ENCODE results near the gene RXRB.
A peak's percentile ranks its signal among the peaks of the same experiment; 100 is the strongest.

RXRB gene

DNA sequence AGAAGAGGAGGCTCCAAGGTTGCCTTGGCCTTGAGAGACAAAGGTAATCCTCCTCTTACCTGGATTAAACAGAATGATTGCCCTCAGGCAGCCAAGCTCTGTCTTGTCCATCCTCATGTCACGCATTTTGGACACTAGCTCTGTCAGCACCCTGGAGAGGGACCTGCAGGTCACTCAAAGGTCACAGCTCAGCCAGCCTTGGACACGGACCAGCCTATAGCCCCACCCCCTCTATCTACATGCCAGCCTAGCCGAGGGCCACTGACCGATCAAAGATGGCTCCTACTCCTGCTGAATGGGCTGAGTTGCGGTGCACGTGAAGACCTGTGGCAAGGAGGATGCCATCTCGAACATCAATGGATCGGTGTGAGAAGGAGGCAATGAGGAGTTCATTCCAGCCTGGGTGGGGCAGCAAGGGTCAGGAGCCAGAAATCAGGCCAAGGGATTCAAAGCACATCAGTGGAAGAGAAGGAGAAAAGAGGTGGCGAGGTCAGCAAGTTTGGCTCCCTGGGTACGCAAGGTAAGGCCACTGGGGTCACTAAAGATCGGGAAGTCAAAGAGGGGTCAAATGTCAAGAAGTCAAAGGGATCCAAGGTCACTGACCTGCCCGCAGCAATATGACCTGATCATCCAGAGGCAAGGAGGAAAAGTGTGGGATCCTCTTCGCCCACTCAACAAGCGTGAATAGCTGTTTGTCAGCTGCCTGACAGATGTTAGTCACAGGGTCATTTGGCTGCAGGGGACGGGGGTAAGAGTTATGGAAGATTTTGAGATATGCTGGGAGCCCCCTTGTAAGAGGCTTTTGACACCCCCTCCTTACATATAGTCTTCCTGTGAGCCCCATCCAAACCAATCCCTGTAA is 4.9 kb downstream of the RXRB start:
- DNase-seq, result no peak

DNA sequence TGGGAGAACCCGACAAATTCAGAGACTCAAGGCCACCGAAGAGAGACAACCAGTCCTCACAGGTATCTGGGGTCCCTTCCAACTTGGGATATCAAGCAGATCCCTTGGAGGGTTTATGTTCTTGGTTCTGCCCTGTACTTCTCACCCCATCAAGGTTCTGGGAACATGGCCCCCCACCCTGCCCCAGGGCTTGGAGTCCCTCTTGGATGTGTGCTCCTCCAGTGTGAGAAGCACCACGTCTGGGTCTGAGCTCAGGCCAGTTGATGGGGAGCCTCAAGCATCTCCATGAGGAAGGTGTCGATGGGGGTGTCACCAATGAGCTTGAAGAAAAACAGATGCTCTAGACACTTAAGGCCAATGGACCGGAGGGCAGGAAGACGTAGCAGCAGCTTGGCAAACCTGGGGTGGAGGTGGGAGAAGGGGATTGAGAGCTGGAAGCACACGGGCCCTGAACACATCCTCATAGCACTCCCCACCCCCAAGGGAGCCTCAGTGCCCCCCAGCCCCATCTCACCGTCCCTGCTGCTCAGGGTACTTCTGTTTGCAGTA is 6.0 kb downstream of the RXRB start:
- DNase-seq, result no peak

- no peak for DNase-seq
Observed at GRCh38 chr6:33193619-33194018, 6.8 kb downstream of the RXRB start.

GRCh38 chr6:33192671-33193602 is 7.5 kb downstream of the RXRB start:
- DNase-seq, result peak; percentile 51

GRCh38 chr6:33192105-33192646 is 8.3 kb downstream of the RXRB start, which contains the start of gene COL11A2:
Gene COL11A2 (minus strand): TSS chr6:33192467. CDS start chr6:33192240, 227 bp downstream.
- no peak for DNase-seq

GRCh38 chr6:33191383-33192104 is 8.9 kb downstream of the RXRB start:
- DNase-seq, result no peak

DNA sequence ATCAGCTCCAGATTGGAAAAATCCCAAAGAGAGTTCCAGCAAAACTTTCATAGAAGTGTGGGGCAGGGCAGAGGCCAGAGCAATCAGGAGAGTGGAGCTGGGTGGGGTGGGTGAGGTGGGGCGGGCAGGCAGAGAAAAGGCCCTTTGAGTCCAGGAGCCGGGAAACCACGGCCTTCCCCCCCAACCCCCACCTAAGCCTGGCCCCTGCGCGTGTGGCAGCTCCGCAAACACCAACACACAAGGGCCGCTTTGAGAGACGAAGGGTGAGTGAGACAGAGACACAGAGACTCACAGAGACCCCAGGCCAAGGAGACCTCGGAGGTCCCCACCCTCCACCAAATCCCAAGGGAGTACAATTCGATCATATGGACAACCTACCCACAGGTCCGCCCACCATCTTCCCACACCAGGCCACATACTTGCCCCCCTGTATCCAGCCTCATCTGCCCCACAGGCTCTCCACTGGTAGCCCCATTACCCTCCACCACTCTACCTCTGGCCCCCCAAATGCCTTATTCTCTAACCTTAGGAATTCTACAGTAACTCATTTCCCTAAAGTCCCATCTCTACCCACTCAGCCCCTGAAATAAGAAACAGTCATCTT is 9.9 kb downstream of the RXRB start:
- no peak for DNase-seq

DNA sequence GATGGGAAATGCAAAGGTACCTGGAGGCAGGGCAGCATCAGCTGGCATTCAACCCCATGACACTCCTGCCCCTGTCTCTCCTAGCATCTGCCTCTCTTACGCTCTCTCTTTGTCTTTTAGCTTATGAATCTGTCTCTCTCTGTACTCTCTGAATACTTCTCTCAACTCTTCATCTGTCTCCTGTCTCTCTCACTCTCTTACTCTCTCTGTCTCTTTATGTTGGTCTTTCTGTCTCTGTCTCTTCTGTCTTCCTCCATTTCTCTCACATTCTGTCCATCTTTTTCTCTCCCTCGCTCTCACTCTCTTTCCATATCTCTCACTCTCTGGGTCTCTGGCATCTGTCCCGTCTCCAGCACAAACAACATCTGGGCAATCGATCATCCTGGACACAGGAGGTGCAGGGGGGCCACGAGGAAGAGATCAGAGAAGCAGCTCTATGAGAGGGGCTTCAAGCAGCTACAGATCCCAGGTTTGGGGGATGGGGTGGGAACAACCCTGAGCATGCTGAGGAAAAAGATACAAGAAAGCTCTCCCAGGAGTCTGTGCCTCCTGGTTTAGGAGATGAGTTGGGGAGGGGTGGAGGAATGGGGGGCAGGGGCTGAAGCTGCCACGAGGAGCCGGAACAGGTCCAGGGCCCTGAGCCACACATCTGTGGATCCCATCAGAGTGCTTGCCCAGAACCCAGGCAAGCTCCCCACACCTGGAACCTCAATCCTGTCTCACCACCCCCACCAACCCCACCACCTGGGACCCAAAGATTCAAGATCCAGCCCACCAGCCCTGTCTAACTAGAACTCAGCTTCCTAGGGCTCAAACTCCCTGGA is 10.6 kb downstream of the RXRB start:
- no peak for DNase-seq

- DNase-seq, result no peak
Observed at GRCh38 chr6:33189164-33189563, 11.3 kb downstream of the RXRB start.

DNA sequence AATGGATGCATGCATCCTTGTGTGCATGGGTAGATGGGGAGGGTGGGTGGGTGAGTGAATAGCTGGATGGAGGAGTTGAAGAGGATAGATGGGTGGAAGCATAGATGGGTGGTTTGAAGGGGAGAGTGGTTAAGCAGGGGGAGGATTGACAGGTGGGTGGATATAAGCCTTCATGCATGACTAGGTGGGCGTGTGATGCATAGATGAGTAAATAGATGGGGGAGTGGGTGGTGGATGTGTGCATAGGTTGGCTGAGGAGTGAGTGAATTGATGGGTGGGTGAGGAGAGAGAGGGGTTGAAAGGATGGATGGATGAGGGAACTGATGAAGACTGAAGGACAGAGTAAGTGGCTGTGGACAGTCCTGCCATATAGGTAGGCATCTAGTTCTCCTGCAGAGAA is 12.7 kb downstream of the RXRB start:
- DNase-seq, result no peak

- no peak for DNase-seq
Observed at GRCh38 chr6:33185654-33186187, 14.7 kb downstream of the RXRB start.

GRCh38 chr6:33185190-33185589 is 15.3 kb downstream of the RXRB start:
- no peak for DNase-seq

DNA sequence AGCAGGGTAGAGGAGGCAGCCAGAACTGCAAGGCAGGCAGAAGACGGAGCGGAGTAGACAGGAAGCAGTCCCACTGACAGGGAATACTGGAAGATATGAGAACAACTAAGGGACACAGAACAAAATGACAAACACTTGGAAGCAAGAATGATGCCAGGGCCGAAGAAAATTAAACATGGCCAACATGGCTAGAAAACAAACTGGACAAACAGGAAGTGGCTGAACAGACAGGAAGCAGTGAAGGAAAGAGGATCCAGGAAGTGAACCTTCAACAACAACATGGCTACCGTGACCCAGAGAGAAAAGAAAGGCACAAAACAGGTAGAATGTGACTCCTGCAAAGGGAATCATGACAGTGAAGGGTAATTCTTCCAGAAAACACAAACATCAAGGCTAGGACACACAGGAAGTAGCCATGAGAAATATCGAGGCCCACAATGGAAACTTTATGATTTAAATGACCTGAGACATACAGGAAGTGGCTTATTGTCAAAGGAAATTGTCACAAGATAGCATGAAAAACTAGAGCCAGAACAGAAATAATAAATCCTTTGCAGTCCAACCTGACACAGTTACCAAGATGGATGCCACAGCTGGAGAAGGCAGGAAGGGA is 17.3 kb downstream of the RXRB start:
- no peak for DNase-seq

GRCh38 chr6:33181141-33181540 is 19.3 kb downstream of the RXRB start:
- DNase-seq, result no peak

DNA sequence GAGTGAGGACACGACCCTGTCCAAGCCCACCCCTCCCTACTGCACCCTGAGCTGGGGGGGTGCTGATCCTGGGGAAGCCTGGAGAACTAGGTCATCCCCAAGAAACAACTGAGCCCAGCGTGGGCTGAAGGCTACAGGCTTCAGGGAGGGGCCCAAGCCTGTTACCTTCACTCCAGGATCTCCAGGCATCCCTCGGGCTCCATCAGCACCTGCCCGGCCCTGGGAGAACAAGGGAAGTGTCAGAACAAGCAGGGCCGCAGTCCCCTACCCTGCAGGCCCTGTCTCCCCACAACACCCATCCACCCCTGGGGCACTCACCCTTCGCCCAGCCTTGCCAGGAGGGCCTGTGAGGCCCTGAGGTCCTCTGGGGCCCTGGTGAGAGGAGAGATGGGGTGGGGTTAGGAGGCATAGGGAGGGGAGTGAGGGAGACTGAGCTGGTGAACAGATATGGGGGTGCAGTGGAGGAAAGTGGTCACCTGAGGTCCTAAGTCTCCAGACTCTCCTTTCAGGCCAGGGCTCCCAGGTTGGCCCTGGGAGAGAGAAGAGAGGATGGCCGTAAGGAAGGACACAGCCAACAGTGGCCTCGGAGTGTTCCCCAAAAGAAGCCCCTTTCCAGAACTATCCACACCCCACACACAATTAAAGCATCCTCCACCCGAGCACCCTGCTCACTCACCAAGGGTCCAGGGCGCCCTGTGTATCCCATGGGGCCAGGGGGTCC is 21.6 kb downstream of the RXRB start:
- DNase-seq, result no peak

DNA sequence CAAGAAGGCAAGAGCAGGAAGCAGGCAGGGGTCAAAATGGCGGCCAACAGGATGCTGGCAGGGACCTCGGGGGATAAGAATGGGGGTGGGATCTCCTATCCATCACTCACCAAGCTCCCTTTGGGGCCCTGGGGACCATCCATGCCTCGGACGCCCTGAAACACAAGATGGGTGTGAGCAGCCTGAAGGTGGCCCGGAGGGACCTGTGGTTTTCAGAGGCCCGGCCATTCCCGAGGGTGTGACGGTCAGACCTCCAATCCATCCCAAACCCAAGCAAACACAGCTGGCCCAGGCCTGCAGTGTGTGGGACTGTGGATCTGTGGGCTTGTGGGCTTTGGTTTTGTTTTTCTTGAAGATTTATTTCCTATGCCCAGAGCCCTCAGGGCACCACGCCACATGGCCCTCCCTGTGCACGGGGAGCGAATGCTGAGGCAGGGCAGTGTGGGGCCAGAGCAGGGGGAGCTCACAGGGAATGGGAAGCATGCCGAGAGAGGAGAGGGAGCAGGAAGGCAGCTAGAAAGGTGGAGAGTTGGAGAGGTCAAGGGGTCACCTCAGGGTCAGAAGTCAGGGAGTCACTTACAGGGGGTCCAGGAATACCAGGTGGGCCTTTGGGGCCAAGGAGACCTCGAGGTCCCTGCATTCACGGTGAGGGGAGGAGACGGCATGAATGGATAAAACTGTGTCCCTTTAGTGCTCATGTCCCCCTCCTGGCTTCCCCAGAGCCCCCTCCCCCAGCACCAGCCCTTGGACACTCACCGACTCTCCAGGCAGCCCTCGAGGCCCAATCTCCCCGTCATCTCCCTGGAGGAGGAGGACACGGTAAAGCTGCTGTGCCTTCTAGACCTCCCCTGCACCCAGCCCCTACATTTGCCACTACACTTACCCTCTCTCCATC is 22.7 kb downstream of the RXRB start:
- no peak for DNase-seq

- DNase-seq, result no peak
Observed at GRCh38 chr6:33176906-33177305, 23.6 kb downstream of the RXRB start.

GRCh38 chr6:33175436-33176069 is 24.9 kb downstream of the RXRB start:
- no peak for DNase-seq

Data from NCI-H2227 treated with DMSO at 0.1 percent for 48 hours (cell line).